Heart right ventricle (tissue), 16 donors: ENCODE measurements around the gene FCGBP. TPM values are rescaled to one million over a fixed set of nuclear protein-coding genes. Genes with fewer than 3 reads are reported as not detected.

ENCODE experiments used
- ATAC-seq, 8 donors: fragments of 200-7000 bp; cut with Tn5 transposase; one replicate each; pipeline ENCODE4 v1.9.1; 2020; ENCODE audit warnings: mild to moderate bottlenecking in 8 of 8, moderate library complexity in 8 of 8, moderate number of reproducible peaks in 1 of 8
- DNase-seq, 2 donors: peaks; one replicate each; pipeline ENCODE4 v3.0.0-alpha.2; 2020
- H3K27ac ChIP-seq, 10 donors: fragments of 200-600 bp; sonication (generic) in 2 of 10; one replicate each; pipeline versions ENCODE4 v1.5.0 to v1.8.0; 2020 to 2022; ENCODE audit warnings: mild to moderate bottlenecking in 3 of 10
- H3K27me3 ChIP-seq, 7 donors: fragments of 200-600 bp; one replicate each; pipeline ENCODE4 v1.8.0; 2021 to 2022; ENCODE audit warnings: mild to moderate bottlenecking in 2 of 7
- H3K36me3 ChIP-seq, 9 donors: fragments of 200-600 bp; sonication (generic) in 1 of 9; one replicate each; pipeline versions ENCODE4 v1.5.0 to v1.8.0; 2020 to 2022; ENCODE audit warnings: mild to moderate bottlenecking in 2 of 9
- H3K4me1 ChIP-seq, 9 donors: fragments of 200-600 bp; sonication (generic) in 1 of 9; one replicate each; pipeline versions ENCODE4 v1.5.0 to v1.8.0; 2020 to 2022; ENCODE audit warnings: mild to moderate bottlenecking in 4 of 9
- H3K4me3 ChIP-seq, 10 donors: fragments of 200-600 bp; sonication (generic) in 2 of 10; one replicate each; pipeline versions ENCODE4 v1.5.0 to v1.8.0; 2020 to 2022; ENCODE audit warnings: mild to moderate bottlenecking in 7 of 10, moderate library complexity in 2 of 10
- H3K9me3 ChIP-seq, 11 donors: fragments of 200-600 bp in 10 of 11; sonication (generic) in 2 of 11; one replicate each; pipeline versions ENCODE4 v1.5.0 to v1.8.0; 2013 to 2022; ENCODE audit warnings: mild to moderate bottlenecking in 2 of 11, control low read depth in 1 of 11, moderate library complexity in 1 of 11
- CTCF ChIP-seq, 9 donors: fragments of 200-600 bp; sonication (generic) in 2 of 9; IDR thresholded peaks; one replicate each; pipeline versions ENCODE4 v1.5.0 to v1.8.0; 2021 to 2022; ENCODE audit warnings: antibody characterized with exemption in 9 of 9, mild to moderate bottlenecking in 5 of 9, moderate library complexity in 1 of 9
- WGBS, 2 donors: extraction: QIAGEN DNeasy Blood & Tissue Kit; methylation state at CpG; one replicate each; pipeline ENCODE4 v1.1.7; 2013; ENCODE audit warnings: inconsistent platforms in 1 of 2; 5-methylcytosine and 5-hydroxymethylcytosine counted together
- intact Hi-C, 10 donors: fragments of 100-400 bp; cut with DNase I; formaldehyde crosslinking; loops; one replicate each; pipeline versions ENCODE4 v1.11.1 to v1.14.2; 2022
- polyA plus RNA-seq, 2 donors: library from polyadenylated mRNA; stranded (reverse); fragments of 200-250 nt; gene quantifications; one replicate each; pipeline ENCODE4 v1.2.3, GENCODE V29; 2013
- total RNA-seq, 10 donors: library from RNA; stranded (reverse); fragmentation: NEBNext Ultra II Directional in 3 of 10; extraction: Animal tissue kit (Norgen Biotek cat#: 25700) in 3 of 10; gene quantifications; one replicate each; pipeline versions ENCODE4 v1.2.1 to v1.2.4, GENCODE V29; 2021 to 2023
- donor health status: Arrhythmogenic right ventricular cardiomyopathy.
- donor health status: ischemic (EF 13 %, LVEDD 7.1; RV severe dilation, severe dysfunction).
- donor health status: healthy with polysubstance abuse.
- donor health status: DM: no; HTN: yes; CAD: no.
- donor health status: DM: no; HTN: no; CAD: no.
- donor health status: ischemic (EF 25% LVEDD 6.9; RV normal size, moderate dysfunction).
- donor health status: ischemic (EF 25% LVEDD 5.7; RV mildly dilated, moderate dysfunction).
- donor health status: healthy.
- donor health status: DM: yes; HTN: yes; CAD: no.
- donor health status: Ischemic cardiomyopathy.
- donor health status: ischemic (EF 35%, LVEDD 5.7; RV mildly dilated, moderate dysfunction).
- donor health status: nonischemic (EF 11% LVEDD 7.7; RV severe dilation, severe dysfunction).
- donor health status: DM: yes; HTN: yes; CAD: no.
- donor health status: PGD.
- donor health status: ischemic (EF 29% LVEDD 5.4; RV normal size, mild dysfunction).
- donor health status: nonischemic (EF 23%, LVEDD 6.1; RV moderate dilation, normal function).

The FCGBP gene
- total and polyA plus RNA-seq, 12 donors, result 0.30 to 42.3 (median 1.5) TPM

DNA sequence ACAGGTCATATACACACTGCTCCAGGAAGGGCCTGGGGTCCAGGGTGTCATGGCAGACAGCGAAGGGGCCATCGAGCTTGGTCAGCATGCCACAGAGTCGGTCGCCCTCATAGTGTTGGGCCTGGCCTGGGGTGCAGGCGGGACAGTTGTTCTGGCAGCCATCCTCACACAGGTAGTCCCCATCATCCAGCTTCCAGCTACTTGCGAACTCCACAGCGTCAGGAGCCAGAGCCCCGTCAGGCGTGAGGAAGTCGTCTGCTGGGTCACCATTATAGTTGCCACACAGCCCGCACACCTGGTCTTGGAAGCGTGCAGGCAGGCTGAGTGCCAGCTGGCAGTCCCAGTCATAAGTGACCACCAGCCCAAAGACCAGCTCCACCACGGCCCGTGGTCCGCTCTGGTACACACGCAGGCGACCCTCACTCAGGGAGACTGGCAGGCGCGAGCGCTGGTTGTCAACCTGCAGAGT is 16.2 kb downstream of the FCGBP start:
- peaks cover 0 to 46% (median 31%) of the 10 kb centered on the region in 7 donors for H3K27me3 ChIP-seq
- no peak overlapping the region for H3K4me3 ChIP-seq
- intact Hi-C loops, result no loop called here
- ATAC-seq (no peak), DNase-seq (no peak)
- no peaks in the 10 kb centered on the region for H3K9me3 ChIP-seq
- WGBS, 2 donors, result 92% methylated on average over 20 of the region's 20 CpGs
- H3K36me3 ChIP-seq, result no peaks in the 10 kb centered on the region
- no peak for TF ChIP-seq CTCF (IDR thresholded peaks at IDR 0.05)
- H3K27ac ChIP-seq, result no peak overlapping the region
- no peaks in the 10 kb centered on the region for H3K4me1 ChIP-seq

DNA sequence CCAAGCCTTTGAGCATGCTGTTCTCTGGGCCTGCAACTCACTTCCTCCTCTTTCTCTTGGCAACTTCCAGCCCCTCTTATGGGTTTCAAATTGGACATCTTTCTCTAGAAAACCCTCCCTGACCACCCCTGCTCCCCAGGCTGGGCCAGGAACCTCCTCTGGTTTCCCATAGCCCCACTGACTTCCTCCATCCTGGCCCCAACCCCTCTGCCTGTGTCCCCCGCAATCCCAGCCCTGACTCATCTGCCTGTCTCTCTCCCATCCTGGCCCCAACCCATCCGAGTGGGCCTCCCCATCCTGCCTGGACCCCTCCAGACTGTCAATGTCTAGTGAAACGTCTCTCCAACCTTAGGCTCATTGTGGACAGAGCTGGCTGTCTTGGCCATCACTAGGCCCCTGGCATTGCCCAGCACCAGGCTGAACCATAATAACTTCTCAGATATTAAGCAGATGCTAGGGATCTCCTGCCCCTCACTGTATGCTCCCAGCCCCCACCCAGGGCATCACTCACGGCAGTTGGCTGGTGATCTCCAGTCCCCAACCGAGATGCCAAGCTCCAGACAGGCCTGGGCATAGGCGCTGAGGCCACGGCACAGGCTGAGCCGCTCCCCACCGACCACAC is 16.8 kb downstream of the FCGBP start:
- Histone ChIP-seq H3K4me1 (no peaks in the 10 kb centered on the region), H3K9me3 (no peaks in the 10 kb centered on the region), H3K27ac (no peak overlapping the region), H3K36me3 (no peaks in the 10 kb centered on the region), H3K4me3 (no peak overlapping the region), H3K27me3 (peaks cover 0 to 49% (median 33%) of the 10 kb centered on the region in 7 donors)
- DNase-seq (no peak), ATAC-seq (no peak)
- TF ChIP-seq CTCF (IDR thresholded peaks at IDR 0.05), result no peak
- intact Hi-C loops, result no loop called here
- WGBS, 2 donors, result 82 to 83% methylated on average over 9 of the region's 9 CpGs

DNA sequence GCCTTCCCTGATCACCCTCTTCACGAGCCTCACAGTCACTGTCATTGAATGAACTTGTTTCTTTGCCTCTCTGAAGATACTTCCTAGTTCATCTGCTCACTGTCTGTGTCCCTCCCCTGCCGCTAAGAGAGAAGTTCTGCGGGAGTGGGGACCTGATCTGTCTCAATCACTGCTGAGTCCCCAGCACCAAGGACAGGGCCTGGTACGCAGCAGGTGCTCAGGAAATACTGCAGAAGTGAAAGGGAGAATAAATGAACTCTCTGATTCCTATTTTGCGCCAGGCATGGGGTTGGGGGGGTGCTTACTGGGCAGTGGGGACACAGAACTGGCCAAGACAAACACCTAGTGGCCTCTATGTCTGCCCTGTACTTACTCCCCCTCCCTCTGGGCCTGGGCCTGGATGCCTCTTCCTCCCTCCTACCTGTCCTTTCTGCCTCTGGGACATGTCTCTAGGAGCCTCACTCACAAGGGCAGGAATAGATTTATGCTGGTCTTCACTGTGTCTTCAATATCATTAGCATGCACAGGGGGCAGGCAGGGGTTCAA is 17.5 kb downstream of the FCGBP start:
- Histone ChIP-seq H3K27ac (no peak overlapping the region), H3K9me3 (no peaks in the 10 kb centered on the region), H3K4me3 (no peak overlapping the region), H3K36me3 (no peaks in the 10 kb centered on the region), H3K4me1 (no peaks in the 10 kb centered on the region), H3K27me3 (peaks cover 0 to 50% (median 33%) of the 10 kb centered on the region in 7 donors)
- intact Hi-C loops, result no loop called here
- ATAC-seq (no peak), DNase-seq (no peak)
- no peak for TF ChIP-seq CTCF (IDR thresholded peaks at IDR 0.05)
- WGBS, 2 donors, result 55 to 61% methylated on average over 5 of the region's 5 CpGs

DNA sequence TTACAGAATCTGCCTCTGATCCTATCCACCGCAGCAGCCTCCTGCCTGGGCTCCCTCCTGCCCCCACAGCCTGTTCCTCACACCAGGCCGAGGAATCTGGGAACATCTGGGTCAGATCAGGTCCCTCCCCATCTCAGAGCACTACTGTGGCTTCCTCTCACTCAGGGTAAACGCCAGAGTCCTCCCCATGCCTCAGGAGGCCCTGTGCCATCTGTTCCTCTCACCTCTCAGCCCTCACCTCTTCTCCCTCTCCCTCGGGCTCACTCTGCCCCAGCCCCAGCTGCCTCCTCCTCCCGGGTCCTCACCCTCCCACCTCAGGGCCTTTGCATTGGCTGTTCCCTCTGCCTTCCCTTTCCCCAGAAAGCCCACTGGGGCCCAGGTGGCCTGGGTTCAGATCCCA is 18.2 kb downstream of the FCGBP start:
- intact Hi-C loops, result no loop called here
- H3K27me3 ChIP-seq, result peaks cover 0 to 50% (median 33%) of the 10 kb centered on the region in 7 donors
- 58 to 70% methylated on average over 5 of the region's 5 CpGs for whole genome bisulfite sequencing, 2 donors
- H3K36me3 ChIP-seq, result no peaks in the 10 kb centered on the region
- no peak overlapping the region for H3K27ac ChIP-seq
- no peak for TF ChIP-seq CTCF (IDR thresholded peaks at IDR 0.05)
- no peaks in the 10 kb centered on the region for H3K9me3 ChIP-seq
- DNase-seq (no peak), ATAC-seq (no peak)
- no peak overlapping the region for H3K4me3 ChIP-seq
- H3K4me1 ChIP-seq, result no peaks in the 10 kb centered on the region
